PC-3 (cell line): ENCODE data around the gene NR2C1.

Experiments used
- EZH2phosphoT487 ChIP-seq: fragments of 300-600 bp; sonication (generic); IDR thresholded peaks from 2 replicates; pipeline ENCODE4 v1.6.1; 2018; ENCODE audit warnings: mild to moderate bottlenecking, antibody characterized with exemption, low read length, borderline replicate concordance
- TF ChIP-seq, protein P1 (sequence below): fragments of 300-600 bp; sonication (generic); conservative IDR thresholded peaks from 2 replicates; pipeline ENCODE4 v1.5.1; 2017; ENCODE audit warnings: antibody characterized with exemption, low read depth, mild to moderate bottlenecking, low read length

GRCh38 chr12:95116773-95117172, 43.4 kb upstream of the NR2C1 start:
- TF ChIP-seq EZH2phosphoT487, result no peak
- TF ChIP-seq, protein P1, sequence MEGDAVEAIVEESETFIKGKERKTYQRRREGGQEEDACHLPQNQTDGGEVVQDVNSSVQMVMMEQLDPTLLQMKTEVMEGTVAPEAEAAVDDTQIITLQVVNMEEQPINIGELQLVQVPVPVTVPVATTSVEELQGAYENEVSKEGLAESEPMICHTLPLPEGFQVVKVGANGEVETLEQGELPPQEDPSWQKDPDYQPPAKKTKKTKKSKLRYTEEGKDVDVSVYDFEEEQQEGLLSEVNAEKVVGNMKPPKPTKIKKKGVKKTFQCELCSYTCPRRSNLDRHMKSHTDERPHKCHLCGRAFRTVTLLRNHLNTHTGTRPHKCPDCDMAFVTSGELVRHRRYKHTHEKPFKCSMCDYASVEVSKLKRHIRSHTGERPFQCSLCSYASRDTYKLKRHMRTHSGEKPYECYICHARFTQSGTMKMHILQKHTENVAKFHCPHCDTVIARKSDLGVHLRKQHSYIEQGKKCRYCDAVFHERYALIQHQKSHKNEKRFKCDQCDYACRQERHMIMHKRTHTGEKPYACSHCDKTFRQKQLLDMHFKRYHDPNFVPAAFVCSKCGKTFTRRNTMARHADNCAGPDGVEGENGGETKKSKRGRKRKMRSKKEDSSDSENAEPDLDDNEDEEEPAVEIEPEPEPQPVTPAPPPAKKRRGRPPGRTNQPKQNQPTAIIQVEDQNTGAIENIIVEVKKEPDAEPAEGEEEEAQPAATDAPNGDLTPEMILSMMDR, result no peak
